ENCODE measurements around the gene AHCY.

AHCY gene

GRCh38 chr20:34301587-34302311 is 1.4 kb downstream of the AHCY start:
- TF ChIP-seq TAF1 (IDR thresholded peaks at IDR 0.05; ENCODE audit: borderline replicate concordance, insufficient read depth, low read length) (no peak), SIN3A (IDR thresholded peaks at IDR 0.05; ENCODE audit: borderline replicate concordance, insufficient read depth, low read length) (no peak), POLR2AphosphoS5 (IDR thresholded peaks at IDR 0.05; ENCODE audit: low read depth, low read length) (no peak), FOXP2 (optimal IDR thresholded peaks at IDR 0.05; ENCODE audit: borderline replicate concordance, extremely low read depth, extremely low read length, insufficient read depth) (no peak), REST (IDR thresholded peaks at IDR 0.05; ENCODE audit: insufficient read depth in 1 of 2, low read depth in 2 of 2, low read length in 2 of 2) (no peak)

- 0 out of 2 replicates have a peak, but pooled peaks have one; percentile 16 for TF ChIP-seq POLR2AphosphoS5 (IDR thresholded peaks at IDR 0.05; ENCODE audit: low read depth, low read length)
- TF ChIP-seq REST (IDR thresholded peaks at IDR 0.05; ENCODE audit: insufficient read depth in 1 of 2, low read depth in 2 of 2, low read length in 2 of 2), result no peak
- TF ChIP-seq TAF1 (IDR thresholded peaks at IDR 0.05; ENCODE audit: borderline replicate concordance, insufficient read depth, low read length), result no peak
Measured at GRCh38 chr20:34300809-34301586, 2.2 kb downstream of the AHCY start.

DNA sequence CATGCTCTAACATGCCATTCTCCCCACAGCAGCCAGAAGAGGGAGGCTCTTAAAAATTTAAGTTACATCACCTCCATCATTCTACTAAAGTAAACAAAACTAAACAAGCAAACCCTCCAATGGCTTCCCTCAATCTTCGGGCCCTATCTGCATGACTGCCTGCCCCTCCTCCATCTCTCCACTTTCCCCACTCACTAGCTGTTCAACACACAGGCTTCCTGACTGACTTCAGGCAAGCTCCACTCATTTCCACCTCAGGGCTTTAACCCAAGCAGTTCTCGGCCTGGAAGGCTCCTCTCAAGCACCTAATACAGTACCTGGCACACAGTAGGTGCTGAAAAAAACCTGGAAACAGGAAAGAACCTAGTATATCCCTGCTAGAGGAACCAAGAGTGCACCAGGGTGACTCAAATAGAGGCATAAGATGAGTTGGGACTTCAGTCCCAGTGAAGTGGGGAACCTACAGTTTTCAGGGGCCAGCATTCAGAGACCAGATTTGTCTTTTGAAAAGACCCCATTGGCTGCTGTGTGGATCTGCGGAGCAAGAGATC is 2.8 kb downstream of the AHCY start:
- no peak for TF ChIP-seq REST (IDR thresholded peaks at IDR 0.05; ENCODE audit: insufficient read depth in 1 of 2, low read depth in 2 of 2, low read length in 2 of 2)

DNA sequence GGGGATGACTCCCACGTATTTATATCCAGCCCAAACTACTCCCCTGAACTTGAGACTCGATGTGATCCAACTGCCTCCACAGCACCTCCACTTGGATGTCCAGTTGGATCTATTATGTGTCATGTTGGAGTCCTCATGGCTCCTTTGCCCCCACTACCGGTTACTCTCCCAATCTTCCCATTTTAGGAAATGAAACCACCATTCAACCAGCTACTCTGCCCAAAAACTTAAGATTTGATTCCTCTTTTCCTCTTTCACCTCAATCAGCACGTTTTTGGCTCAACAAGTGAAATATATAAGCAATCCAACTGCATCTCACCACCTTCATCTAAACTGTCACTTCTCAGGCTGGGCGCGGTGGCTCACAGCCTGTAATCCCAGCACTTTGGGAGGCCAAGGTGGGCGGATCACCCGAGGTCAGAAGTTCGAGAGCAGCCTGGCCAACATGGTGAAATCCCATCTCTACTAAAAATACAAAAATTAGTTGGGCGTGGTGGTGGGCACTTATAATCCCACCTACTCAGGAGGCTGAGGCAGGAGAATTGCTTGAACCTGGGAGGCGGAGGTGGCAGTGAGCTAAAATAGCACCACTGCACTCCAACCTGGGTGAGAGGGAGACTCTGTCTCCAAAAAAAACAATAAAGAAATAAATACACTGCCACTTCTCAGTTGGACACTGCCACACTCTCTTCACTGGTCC is 3.4 kb downstream of the AHCY start:
- TF ChIP-seq FOXP2 (optimal IDR thresholded peaks at IDR 0.05; ENCODE audit: borderline replicate concordance, extremely low read depth, extremely low read length, insufficient read depth), result no peak
- no peak for TF ChIP-seq POLR2AphosphoS5 (IDR thresholded peaks at IDR 0.05; ENCODE audit: low read depth, low read length)

DNA sequence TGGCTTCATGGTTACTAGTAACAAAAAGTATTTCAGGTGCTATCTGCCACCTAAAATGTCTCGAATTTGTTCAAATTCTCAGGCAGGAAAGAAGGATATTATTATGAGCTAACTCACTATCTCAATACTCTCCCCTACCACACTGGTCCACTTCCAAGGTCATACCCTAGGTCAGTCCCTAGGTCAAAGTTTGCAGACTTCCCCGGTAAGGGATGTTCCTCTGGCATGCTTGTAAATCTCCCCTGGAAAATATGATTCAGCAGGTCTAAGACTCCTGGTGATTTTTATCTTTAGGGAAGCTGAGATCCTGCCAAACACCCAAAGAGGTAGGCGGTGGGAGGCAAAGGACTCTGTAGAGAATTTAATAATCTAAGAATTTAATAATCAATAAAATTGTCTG is 6.7 kb downstream of the AHCY start:
- TF ChIP-seq POLR2AphosphoS5 (IDR thresholded peaks at IDR 0.05; ENCODE audit: low read depth, low read length), result no peak
- no peak for TF ChIP-seq TAF1 (IDR thresholded peaks at IDR 0.05; ENCODE audit: borderline replicate concordance, insufficient read depth, low read length)
- TF ChIP-seq FOXP2 (optimal IDR thresholded peaks at IDR 0.05; ENCODE audit: borderline replicate concordance, extremely low read depth, extremely low read length, insufficient read depth), result no peak
- no peak for TF ChIP-seq REST (IDR thresholded peaks at IDR 0.05; ENCODE audit: insufficient read depth in 1 of 2, low read depth in 2 of 2, low read length in 2 of 2)
- TF ChIP-seq SIN3A (IDR thresholded peaks at IDR 0.05; ENCODE audit: borderline replicate concordance, insufficient read depth, low read length), result no peak
